NCI-H1417 (cell line): ENCODE results near the gene WDR7.

Experiments used
- DNase-seq, 3 experiments: peaks; one replicate each; lab custom pipeline; 2025; lab: John Stamatoyannopoulos, UW

WDR7 gene

DNA sequence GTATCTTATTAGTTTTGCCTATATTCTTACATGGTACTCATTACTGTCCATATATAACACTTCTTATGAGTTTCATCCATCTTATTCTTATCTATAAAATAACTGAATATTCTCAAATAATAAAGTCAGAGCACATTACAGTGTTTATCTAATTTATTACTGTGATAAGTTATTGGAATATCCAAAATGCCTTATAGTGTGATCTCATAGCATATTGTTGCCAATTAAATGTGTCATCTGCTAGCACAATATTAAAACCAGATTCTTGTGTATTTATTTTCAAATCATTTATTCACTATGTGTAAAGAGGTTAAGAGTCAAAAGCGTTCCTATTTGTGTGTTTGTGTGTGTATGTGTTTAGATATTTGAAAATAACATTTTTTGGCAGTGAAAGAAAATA is 151.9 kb downstream of the WDR7 start:
- DNase-seq = no peak

DNA sequence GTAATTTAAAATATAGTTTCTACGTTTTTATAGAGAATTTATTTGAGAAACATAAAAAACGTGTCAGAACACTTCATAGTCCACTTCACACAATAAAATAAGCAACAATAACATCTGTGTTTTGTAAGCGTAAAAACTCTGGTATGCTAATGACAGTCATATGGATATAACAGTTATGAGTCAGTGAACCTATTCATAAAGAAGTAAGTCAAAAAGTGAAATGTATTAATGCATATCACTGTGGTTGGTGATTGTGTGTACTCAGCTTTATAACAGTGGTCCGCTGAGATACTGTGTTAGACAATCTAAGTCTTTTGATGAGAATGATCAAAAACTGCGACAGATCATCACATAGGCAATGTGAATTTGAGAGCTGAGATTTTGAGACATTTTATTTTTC is 153.2 kb downstream of the WDR7 start:
- DNase-seq = no peak

DNA sequence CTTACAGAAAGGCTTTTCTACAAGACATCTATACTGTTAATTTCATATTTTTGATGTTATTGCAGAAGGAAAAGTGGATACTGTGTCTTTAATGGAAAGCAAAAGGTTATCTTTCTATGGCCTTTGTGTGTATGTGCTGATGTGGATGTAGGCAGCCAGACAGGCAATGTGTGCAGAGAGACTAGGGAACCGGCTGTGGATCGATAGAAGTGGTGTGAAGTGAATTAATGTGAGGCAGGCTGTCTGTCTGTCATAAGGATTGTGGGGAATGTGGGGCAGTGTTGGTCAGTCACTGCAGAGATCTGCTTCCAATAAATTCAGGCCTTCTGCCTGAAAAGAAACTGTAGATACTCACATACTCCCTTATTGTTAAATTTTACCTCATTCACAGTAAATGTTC is 156.7 kb downstream of the WDR7 start:
- DNase-seq = peak in 1 of 3 experiments; percentile 26

DNA sequence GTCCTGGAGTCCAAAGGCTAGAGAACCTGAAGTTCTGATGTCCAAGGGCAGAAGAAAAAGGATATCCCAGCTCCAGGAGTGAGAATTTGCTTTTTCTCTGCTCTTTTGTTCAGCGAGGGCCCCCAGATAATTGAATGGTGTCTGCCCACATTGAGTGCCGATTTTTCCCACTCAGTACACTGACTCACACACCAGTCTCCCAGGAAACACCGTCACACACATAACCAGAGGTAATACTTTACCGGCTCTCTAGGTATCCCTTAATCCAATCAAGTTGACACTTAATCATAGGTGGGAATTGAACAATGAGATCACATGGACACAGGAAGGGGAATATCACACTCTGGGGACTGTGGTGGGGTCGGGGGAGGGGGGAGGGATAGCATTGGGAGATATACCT is 161.5 kb downstream of the WDR7 start:
- no peak for DNase-seq

DNA sequence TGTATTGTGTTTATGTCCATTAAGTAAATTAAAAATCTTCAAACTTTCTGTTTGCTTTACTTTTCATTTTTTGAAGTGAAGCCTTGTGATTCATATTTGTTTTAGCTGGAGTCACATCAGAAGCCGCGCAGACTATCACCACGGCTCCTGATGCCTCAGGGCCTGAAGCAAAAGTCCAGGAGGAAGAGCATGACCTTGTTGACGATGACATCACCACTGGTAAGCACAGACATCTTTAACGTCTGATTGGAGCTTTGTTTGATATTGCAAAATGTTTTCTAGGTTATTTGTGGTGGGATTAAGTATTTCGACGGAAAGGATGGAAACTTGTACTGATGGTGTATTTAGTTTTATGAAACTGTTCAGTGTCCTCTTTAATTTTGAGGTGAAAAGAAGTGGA is 164.8 kb downstream of the WDR7 start:
- peak in 2 of 3 experiments; percentile 24 to 52 for DNase-seq

DNA sequence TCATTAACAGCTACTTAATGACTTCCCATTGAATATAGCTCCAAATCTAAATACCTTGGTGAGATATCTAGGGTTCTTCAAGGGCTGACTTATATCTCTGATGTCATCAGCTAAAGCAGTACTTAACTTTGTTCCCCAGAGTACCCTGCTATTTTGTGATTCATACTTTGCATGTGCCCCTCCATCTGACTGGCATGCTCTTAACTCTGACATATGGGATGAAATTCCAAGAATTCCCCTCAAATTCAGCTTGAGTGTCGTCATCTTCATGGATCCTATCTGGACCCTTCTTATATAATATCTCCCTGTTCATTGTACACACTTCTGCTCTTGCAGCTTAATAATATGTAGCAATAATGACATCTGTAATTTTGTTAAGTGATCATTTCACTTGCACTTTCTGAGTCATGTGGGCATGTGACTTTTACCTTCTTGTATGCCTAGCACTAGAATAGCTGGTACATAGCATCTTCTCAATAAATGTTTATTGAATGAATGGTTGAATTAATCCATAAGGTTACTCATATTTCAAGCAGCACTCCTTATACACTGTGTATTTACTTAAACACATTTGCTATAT is 172.9 kb downstream of the WDR7 start:
- no peak for DNase-seq

DNA sequence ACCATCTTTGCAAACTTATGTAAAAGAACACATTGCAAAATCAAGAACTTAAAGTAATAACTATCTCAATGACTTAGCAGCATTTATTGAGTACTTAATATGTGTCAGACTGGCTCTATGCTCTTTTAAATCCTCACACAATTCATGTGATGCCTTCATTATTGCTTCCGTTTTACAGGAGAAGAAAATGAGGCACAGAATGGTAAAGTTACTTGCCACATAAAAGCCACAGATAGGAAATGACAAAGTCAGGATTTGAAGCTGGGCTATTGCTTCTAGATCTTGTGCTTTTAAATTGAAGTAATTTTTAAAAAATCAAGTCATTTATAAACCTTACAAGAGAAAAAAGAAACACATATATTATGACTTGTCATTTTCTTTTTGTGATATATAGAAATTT is 174.2 kb downstream of the WDR7 start:
- no peak for DNase-seq

DNA sequence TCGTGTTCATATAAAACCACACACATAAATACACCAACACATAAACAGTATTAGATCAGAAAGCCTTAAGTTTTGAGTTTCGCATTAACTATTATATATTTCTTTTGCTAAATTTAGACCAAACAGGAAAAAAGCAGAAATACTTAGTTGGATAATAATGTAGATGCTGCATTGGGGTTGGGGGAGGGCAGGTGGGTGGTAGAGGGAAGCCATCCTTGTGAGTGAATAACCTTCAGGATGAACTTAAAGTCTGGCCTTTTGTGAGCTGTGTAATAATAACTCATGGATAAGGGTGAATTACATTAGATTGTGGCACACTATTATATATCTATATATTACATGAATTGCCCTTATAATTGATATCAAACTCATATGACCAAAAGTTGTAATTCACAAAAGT is 174.7 kb downstream of the WDR7 start:
- no peak for DNase-seq

DNA sequence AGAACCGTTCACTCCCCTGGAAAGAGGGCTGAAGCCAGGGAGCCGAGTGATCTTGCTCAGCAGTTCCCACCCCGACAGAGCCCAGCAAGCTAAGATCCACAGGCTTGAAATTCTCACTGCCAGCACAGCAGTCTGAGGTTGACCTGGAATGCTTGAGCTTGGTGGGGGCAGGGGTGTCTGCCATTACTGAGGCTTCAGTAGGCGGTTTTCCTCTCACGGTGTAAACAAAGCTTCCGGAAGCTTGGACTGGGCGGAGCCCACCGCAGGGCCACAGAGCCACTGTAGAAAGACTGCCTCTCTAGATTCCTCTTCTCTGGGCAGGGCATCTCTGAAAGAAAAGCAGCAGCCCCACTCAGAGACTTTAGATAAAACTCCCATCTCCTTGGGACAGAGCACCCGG is 180.8 kb downstream of the WDR7 start:
- no peak for DNase-seq

DNA sequence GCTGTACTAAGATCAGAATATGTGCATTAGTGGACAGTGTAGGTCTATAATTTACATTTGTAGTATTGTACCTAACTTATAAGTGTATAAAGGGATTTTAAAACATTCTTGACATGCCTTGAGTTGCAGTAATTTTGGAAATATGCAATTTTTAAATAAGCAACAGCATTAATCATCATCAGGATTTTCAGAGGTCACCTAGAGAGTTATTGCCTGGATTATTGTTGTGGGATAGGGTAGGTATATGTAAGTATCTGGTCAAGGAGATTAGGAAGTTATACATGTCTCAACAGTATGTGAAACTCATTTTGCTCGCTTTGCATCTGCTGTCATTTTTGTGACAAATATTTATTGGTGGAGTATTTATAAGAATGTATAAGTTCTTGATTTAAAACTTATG is 184.2 kb downstream of the WDR7 start:
- no peak for DNase-seq

DNA sequence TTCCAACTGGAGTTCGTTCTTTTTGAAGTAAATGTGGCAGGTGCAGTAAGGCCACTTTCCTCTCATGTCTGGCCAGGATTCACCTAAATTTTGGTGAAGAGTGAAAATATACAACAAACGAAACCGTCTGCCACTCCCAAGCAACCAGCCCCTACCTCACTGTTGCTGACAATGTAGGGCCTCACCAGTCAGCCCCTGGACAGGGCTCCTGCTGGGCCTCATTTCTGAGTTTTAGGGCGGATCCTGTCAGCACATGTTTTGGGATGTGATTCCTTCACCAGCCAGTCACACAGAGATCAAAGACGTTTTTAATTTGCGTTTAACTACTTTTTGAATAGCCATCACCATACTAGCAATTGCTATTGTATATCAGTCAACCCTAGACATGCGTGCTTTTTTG is 185.0 kb downstream of the WDR7 start:
- DNase-seq = no peak

DNA sequence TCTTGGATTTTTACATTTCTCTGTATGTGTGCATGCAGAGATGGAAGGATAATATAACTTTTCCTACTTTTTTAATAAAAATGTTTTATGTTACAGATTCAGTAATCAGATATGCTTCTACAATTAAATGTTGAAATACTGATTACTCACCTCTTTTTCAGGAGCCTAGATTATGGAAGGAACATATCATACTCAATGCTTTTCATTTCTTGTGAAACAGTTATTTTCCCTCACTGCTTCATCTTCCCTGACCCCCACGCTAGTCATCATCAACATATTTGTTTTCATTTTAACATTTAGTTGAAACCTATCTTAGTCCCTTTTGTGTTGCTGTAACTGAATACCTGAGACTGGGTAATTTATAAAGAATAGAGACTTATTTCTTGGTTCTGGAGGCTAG is 190.7 kb downstream of the WDR7 start:
- DNase-seq = no peak

DNA sequence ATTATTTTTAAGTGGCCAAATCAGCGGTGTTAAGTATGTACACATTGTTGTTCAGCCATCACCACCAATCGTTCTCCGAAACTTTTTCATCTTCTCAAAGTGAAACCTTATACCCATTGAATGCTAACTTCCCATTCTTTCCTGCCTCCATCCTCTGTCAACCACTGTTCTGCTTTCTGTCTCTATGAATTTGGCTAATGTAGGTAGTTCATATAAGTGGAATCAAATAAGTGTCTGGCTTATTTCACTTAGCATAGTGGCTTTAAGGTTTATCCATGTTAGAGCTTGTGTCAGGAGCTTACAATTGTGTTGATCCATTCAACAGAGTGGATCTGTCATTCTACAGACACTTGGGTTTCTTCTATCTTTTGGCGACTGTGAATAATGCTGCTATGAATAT is 192.1 kb downstream of the WDR7 start:
- no peak for DNase-seq

DNA sequence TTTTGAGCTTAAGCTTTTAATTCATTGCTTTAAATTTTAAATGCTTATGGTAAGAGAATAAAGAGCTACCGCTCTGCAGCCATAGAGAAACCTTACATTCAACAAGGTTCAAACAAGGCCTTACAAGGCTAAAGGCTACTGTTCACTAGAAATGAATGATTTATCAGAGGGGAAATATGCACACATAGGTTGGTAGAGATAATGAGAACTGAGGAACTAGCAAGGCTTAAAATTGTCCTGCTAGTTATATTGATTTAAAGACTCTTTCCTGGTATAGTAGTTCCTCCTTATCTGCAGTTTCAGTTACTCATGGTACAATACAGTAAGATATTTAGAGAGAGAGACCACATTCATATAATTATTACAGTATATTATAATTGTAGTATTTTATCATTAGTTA is 193.4 kb downstream of the WDR7 start:
- no peak for DNase-seq

DNA sequence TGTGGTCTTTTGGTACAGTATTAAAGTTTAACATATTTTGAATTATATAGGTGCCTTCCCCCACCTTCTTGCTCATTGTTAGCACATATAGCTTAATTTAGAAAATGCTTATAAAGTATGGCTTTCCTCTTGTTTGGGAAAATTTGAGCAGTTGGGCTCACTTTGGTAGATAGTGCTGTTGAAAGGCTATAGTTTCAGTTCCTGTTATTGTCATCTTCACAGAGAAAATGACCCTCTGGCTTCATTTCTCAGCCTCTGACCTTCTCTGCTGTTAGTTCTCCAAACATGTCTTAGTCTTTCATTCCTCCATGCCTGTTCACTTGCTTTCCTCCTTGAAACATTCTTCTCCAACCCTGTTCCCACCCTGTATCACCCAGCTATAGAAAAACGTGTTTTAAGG is 200.6 kb downstream of the WDR7 start:
- no peak for DNase-seq

DNA sequence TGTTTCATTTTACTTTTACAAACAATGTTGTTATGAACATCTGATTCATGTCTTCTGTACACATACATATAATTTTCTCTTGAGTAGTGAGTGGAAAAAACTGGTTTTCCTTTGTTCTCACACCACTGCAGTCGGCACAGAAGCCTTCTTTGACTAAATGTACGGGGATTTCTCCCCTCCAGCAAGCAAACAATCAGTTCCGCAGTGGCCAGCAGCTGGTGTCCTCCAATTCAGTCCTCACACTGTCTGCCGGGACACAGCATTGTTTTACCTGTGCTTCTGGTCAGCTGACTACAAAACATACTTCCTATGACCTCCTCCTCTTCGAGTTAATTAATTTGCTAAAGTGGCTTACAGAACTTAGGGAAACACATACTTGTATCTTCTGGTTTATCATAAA is 202.8 kb downstream of the WDR7 start:
- peak in 2 of 3 experiments; percentile 76 to 91 for DNase-seq

DNA sequence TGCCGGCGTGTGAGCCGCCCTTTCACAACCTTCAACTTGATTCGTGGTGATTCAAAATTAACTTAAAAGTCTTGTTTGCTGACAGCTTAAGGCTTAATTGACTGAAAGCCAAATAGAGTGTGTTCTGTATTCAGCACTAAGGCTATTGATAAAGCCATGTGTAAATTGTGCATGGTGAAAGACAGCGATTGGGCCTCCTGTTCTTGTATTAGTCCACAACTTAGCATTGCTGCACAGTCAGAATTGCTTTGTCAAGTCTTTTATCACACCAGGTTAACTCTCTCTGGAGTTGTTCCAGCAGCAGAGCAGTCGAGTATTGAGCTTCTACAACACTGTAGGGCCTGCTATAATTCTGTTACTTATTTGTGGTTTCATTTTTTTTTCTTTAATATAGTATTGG is 210.1 kb downstream of the WDR7 start:
- DNase-seq = peak in 2 of 3 experiments; percentile 85 to 98

DNA sequence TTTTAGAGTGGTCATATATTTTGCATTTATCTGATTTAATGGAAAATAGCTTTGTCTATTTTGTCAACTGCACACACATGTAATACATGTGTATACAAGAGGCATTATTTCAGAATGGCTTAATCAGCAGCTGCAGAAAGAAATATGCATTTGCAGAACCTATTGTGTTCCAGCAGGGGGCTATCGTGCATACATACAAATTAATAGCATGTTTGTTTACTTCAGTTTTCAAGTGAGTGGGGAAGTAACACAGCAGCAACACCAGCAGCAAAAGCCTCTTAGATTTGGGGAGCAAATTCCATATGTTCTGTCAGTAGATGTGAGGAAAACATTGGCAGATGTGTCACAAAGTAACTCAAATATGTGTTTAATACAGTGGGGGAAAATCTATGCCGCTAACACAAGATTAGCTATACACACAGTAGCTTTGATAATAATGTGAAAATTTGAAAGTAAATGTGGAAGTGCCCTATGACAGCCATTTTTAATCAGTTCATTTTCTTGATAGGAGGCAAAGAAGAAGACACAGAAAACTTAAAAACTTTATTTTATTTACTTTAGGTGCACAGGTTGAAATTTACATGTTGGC is 218.1 kb downstream of the WDR7 start:
- DNase-seq = peak; percentile 20 to 92 (median 65)

DNA sequence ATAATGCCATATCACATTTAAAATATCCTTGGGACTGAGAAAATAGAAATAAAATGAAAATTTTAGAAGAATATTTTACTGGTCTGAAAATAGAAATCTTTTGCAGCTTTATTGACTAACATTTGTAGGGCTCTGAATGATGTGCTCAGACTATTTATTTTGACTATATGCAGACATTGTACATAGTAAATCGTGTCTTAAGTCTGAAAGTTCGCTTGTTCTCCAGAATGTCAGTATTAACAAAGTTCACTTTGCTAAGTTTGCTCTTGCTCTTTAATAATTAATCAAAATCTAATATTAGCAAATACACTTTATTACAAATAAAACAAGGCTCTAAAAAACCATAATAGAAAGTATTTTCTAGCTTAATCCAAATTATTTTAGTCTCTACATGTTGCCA is 219.8 kb downstream of the WDR7 start:
- DNase-seq = no peak

DNA sequence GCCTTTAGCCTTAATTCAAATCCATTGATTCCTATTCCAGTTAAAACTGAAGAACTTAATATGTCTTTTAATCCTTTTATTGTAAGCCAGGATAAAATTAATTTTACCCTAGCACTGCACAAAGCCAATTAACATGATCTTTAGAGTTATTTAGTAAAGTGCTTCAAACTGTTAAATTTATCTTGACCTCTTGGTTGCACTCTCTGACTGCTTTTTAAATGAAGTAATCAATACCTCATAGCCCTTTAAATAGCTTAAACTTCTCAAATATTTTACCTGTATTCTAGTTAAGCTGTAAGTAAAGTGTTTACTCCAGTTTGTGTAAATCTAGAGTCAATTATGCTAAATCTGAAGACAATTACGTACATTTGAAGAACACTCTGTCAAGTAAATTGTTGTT is 221.0 kb downstream of the WDR7 start:
- peak in 1 of 3 experiments; percentile 39 for DNase-seq

DNA sequence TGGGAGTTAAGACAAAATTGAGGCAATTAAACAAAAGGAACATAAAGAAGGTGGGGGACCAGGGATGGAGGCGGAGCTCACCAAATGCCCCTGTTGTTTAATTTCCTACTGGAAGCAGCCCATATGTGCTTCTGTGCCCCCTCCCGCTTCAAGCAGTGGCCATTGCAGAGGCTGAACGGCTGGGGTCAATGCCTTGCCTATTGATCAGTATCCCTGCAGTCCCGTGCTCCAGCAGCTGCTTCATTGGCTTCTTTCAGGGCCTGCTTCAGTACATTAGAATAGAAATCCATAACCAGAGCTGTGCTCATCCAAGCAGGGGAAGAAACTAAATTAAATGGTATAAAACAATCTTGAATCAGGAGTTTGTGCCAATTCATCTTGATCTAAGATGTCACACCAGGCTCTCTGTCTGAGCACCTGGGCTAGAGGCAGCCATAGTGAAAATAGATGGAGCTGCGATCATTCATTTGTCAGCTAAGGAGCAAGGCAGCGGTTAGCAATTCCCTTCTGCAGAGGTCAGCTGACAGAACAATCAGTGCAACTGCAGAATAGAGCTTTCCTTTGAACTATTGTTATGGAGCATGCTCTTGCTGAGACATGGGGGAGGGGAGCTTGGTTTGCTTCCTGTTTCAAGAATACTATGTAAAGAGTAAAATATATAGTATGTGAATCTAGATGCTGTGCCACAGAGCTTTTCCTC is 222.4 kb downstream of the WDR7 start:
- DNase-seq = peak; percentile 6 to 96 (median 77)

DNA sequence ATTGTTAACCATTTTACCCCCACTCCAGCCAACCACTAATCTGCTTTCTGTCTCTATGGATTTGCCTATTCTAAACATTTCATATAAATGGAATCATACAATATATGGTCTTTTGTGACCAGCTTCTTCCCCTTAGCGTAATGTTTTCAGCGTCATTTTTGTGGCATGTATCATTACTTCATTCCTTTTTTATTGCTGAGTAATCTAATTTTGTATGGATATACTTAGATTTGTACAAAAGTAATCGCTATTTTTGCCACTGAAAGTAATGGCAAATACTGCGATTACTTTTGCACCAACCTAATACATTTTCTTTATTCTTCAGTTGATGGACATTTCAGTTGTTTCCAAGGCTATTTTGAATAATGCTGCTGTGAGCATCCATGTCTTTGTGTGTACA is 227.6 kb downstream of the WDR7 start:
- DNase-seq = no peak

DNA sequence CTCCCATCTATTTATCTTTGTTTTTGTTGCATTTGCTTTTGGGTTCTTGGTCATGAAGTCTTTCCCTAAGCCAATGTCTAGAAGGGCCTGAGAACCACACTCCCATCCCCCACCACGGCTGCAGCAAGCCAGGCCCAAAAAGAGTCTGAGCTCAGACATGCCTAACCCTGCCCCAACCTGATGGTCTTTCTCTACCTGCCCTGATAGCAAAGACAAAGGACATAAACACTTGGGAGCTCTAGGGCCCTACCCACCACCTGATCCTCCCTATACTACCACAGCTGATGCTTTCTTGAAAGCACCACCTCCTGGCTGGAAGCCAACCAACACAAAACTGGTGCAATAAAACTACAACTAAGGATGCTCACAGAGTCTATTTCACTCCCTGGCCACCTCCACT is 233.4 kb downstream of the WDR7 start:
- no peak for DNase-seq

DNA sequence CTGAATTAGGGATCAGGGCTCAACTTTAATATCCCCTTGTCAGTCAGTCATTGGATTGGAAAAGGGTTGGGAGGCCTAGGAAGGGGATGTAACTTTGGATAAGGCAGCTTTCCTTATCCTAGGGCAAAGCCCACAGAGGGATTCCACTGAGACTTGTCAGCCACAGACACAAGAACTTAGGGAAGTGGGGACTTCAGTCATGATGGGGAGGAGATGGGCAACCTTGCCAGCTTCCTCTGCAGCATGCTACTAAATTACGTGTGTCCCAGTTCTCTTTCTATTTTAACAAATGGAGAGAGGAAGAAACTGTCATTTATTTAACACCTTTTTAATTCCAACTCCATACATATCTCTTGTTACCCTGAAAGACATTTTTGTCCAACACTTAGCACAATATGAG is 237.8 kb downstream of the WDR7 start:
- no peak for DNase-seq
